SJCRH30 (cell line): ENCODE measurements around the gene AWAT2. TPM values are rescaled to one million over a fixed set of nuclear protein-coding genes. Genes with fewer than 3 reads are reported as not detected.

ENCODE experiments used
- DNase-seq, 2 experiments: peaks; one replicate each; pipeline ENCODE4 v3.0.0-alpha.2; 2015 to 2020
- H3K27ac ChIP-seq: fragments of 250-450 bp; sonication (Bioruptor Pico); 2 replicates; pipeline ENCODE4 v1.5.1; 2020; ENCODE audit warnings: mild to moderate bottlenecking, moderate library complexity
- H3K27me3 ChIP-seq: fragments of 250-450 bp; sonication (Bioruptor Pico); 2 replicates; pipeline ENCODE4 v1.5.1; 2020; ENCODE audit warnings: mild to moderate bottlenecking, moderate library complexity
- H3K36me3 ChIP-seq: fragments of 250-450 bp; sonication (Bioruptor Pico); 2 replicates; pipeline ENCODE4 v1.5.1; 2020; ENCODE audit warnings: mild to moderate bottlenecking, moderate library complexity
- H3K4me1 ChIP-seq: fragments of 250-450 bp; sonication (Bioruptor Pico); 2 replicates; pipeline ENCODE4 v1.5.1; 2020; ENCODE audit warnings: mild to moderate bottlenecking, moderate library complexity
- H3K4me3 ChIP-seq: fragments of 250-450 bp; sonication (Bioruptor Pico); 2 replicates; pipeline ENCODE4 v1.5.1; 2020; ENCODE audit warnings: mild to moderate bottlenecking, moderate library complexity
- H3K9me3 ChIP-seq: fragments of 250-450 bp; sonication (Bioruptor Pico); replicated peaks from 2 replicates; pipeline ENCODE4 v1.5.1; 2020; ENCODE audit warnings: mild to moderate bottlenecking, moderate library complexity
- total RNA-seq: library from RNA; depleted of rRNA; stranded (reverse); fragments of >200 nt; shearing (Covaris generic); gene quantifications from 2 replicates; pipeline ENCODE4 v1.2.3, GENCODE V29; 2014

AWAT2 gene
- total RNA-seq, 1 experiment from 2014 or later = not detected

GRCh38 chrX:70052895-70053615, 3.3 kb upstream of the AWAT2 start:
- Histone ChIP-seq H3K9me3 (no peaks in the 10 kb centered on the region), H3K36me3 (no peaks in the 10 kb centered on the region), H3K4me1 (no peaks in the 10 kb centered on the region), H3K27me3 (no peaks in the 10 kb centered on the region), H3K4me3 (no peak overlapping the region), H3K27ac (no peak overlapping the region)
- no peak for DNase-seq

GRCh38 chrX:70049406-70049805, 332 bp downstream of the AWAT2 start:
- no peaks in the 10 kb centered on the region for H3K4me1 ChIP-seq

GRCh38 chrX:70046978-70047377, 2.8 kb downstream of the AWAT2 start:
- Histone ChIP-seq H3K36me3 (no peaks in the 10 kb centered on the region), H3K27me3 (no peaks in the 10 kb centered on the region), H3K9me3 (no peaks in the 10 kb centered on the region), H3K4me3 (no peak overlapping the region), H3K27ac (no peak overlapping the region), H3K4me1 (no peaks in the 10 kb centered on the region)
- DNase-seq = no peak

More at GRCh38 chrX:70049406-70049805, 332 bp downstream of the AWAT2 start:
- no peak overlapping the region for H3K4me3 ChIP-seq
- DNase-seq = no peak
- no peak overlapping the region for H3K27ac ChIP-seq
- H3K36me3 ChIP-seq = no peaks in the 10 kb centered on the region
- no peaks in the 10 kb centered on the region for H3K9me3 ChIP-seq
- no peaks in the 10 kb centered on the region for H3K27me3 ChIP-seq

GRCh38 chrX:70044541-70045245, 5.0 kb downstream of the AWAT2 start:
- DNase-seq = no peak
- Histone ChIP-seq H3K27me3 (no peaks in the 10 kb centered on the region), H3K9me3 (no peaks in the 10 kb centered on the region), H3K27ac (no peak overlapping the region), H3K36me3 (no peaks in the 10 kb centered on the region), H3K4me3 (no peak overlapping the region), H3K4me1 (no peaks in the 10 kb centered on the region)

- H3K27ac ChIP-seq = no peak overlapping the region
- no peaks in the 10 kb centered on the region for H3K27me3 ChIP-seq
- H3K9me3 ChIP-seq = no peaks in the 10 kb centered on the region
- H3K4me1 ChIP-seq = no peaks in the 10 kb centered on the region
- DNase-seq = no peak
- no peak overlapping the region for H3K4me3 ChIP-seq
- H3K36me3 ChIP-seq = no peaks in the 10 kb centered on the region
Observed at GRCh38 chrX:70043685-70044084, 6.1 kb downstream of the AWAT2 start.

- Histone ChIP-seq H3K4me1 (no peaks in the 10 kb centered on the region), H3K4me3 (no peak overlapping the region), H3K9me3 (no peaks in the 10 kb centered on the region), H3K27me3 (no peaks in the 10 kb centered on the region), H3K27ac (no peak overlapping the region), H3K36me3 (no peaks in the 10 kb centered on the region)
- no peak for DNase-seq
Observed at GRCh38 chrX:70042399-70043371, 7.1 kb downstream of the AWAT2 start.

- Histone ChIP-seq H3K27ac (no peak overlapping the region), H3K36me3 (no peaks in the 10 kb centered on the region), H3K9me3 (no peaks in the 10 kb centered on the region), H3K27me3 (no peaks in the 10 kb centered on the region), H3K4me3 (no peak overlapping the region), H3K4me1 (no peaks in the 10 kb centered on the region)
- DNase-seq = no peak
Observed at GRCh38 chrX:70041993-70042392, 7.7 kb downstream of the AWAT2 start.

GRCh38 chrX:70039758-70040157, 10.0 kb downstream of the AWAT2 start:
- Histone ChIP-seq H3K4me3 (no peak overlapping the region), H3K9me3 (no peaks in the 10 kb centered on the region), H3K27ac (no peak overlapping the region)

GRCh38 chrX:70038951-70039350, 10.8 kb downstream of the AWAT2 start:
- Histone ChIP-seq H3K4me3 (no peak overlapping the region), H3K27ac (no peak overlapping the region), H3K36me3 (no peaks in the 10 kb centered on the region), H3K27me3 (no peaks in the 10 kb centered on the region), H3K4me1 (no peaks in the 10 kb centered on the region), H3K9me3 (no peaks in the 10 kb centered on the region)
- no peak for DNase-seq

More at GRCh38 chrX:70039758-70040157, 10.0 kb downstream of the AWAT2 start:
- Histone ChIP-seq H3K27me3 (no peaks in the 10 kb centered on the region), H3K36me3 (no peaks in the 10 kb centered on the region), H3K4me1 (no peaks in the 10 kb centered on the region)
- no peak for DNase-seq

GRCh38 chrX:70038515-70038914, 11.2 kb downstream of the AWAT2 start:
- no peak for DNase-seq
- Histone ChIP-seq H3K27ac (no peak overlapping the region), H3K36me3 (no peaks in the 10 kb centered on the region), H3K4me1 (no peaks in the 10 kb centered on the region), H3K27me3 (no peaks in the 10 kb centered on the region), H3K4me3 (no peak overlapping the region), H3K9me3 (no peaks in the 10 kb centered on the region)

- no peak overlapping the region for H3K27ac ChIP-seq
- no peaks in the 10 kb centered on the region for H3K4me1 ChIP-seq
- H3K9me3 ChIP-seq = no peaks in the 10 kb centered on the region
- no peak overlapping the region for H3K4me3 ChIP-seq
- no peaks in the 10 kb centered on the region for H3K27me3 ChIP-seq
- no peaks in the 10 kb centered on the region for H3K36me3 ChIP-seq
- DNase-seq = no peak
Observed at GRCh38 chrX:70034646-70035045, 15.1 kb downstream of the AWAT2 start.

GRCh38 chrX:70033348-70034051, 16.2 kb downstream of the AWAT2 start:
- H3K36me3 ChIP-seq = no peaks in the 10 kb centered on the region
- no peak overlapping the region for H3K4me3 ChIP-seq
- no peaks in the 10 kb centered on the region for H3K27me3 ChIP-seq
- H3K4me1 ChIP-seq = no peaks in the 10 kb centered on the region
- H3K9me3 ChIP-seq = no peaks in the 10 kb centered on the region
- peak; percentile 46 to 58 for DNase-seq
- no peak overlapping the region for H3K27ac ChIP-seq

GRCh38 chrX:70032792-70033191, 16.9 kb downstream of the AWAT2 start:
- Histone ChIP-seq H3K27me3 (no peaks in the 10 kb centered on the region), H3K4me1 (no peaks in the 10 kb centered on the region), H3K4me3 (no peak overlapping the region), H3K36me3 (no peaks in the 10 kb centered on the region), H3K9me3 (no peaks in the 10 kb centered on the region), H3K27ac (no peak overlapping the region)
- no peak for DNase-seq

- no peaks in the 10 kb centered on the region for H3K4me1 ChIP-seq
- H3K36me3 ChIP-seq = no peaks in the 10 kb centered on the region
- no peak overlapping the region for H3K27ac ChIP-seq
- no peak overlapping the region for H3K4me3 ChIP-seq
- DNase-seq = peak; percentile 43 to 78
- no peaks in the 10 kb centered on the region for H3K9me3 ChIP-seq
- no peaks in the 10 kb centered on the region for H3K27me3 ChIP-seq
Observed at GRCh38 chrX:70030301-70030767, 19.4 kb downstream of the AWAT2 start.
